Muscle layer of duodenum (tissue), 2 donors: ENCODE measurements around the gene ZCCHC10.
A peak's percentile ranks its signal among the peaks of the same experiment; 100 is the strongest.

Experiments used
- H3K27ac ChIP-seq: one replicate; pipeline ENCODE4 v1.7.0; 2013; ENCODE audit warnings: mild to moderate bottlenecking, low read length
- H3K27me3 ChIP-seq: one replicate; pipeline ENCODE4 v1.7.0; 2013; ENCODE audit warnings: low read depth, mild to moderate bottlenecking, control low read depth, low read length
- H3K36me3 ChIP-seq, 2 donors: one replicate each; pipeline ENCODE4 v1.7.0; 2013; ENCODE audit warnings: low read length in 2 of 2, control low read depth in 1 of 2, mild to moderate bottlenecking in 1 of 2; ENCODE audit not compliant: insufficient read depth in 2 of 2, control insufficient read depth in 1 of 2
- H3K4me1 ChIP-seq, 2 donors: one replicate each; pipeline ENCODE4 v1.7.0; 2013; ENCODE audit warnings: low read length in 2 of 2, mild to moderate bottlenecking in 2 of 2, control low read depth in 1 of 2, moderate library complexity in 1 of 2; ENCODE audit not compliant: insufficient read depth in 2 of 2, control insufficient read depth in 1 of 2
- H3K4me3 ChIP-seq, 2 donors: one replicate each; pipeline ENCODE4 v1.7.0; 2013; ENCODE audit warnings: low read length in 2 of 2, low read depth in 1 of 2, mild to moderate bottlenecking in 1 of 2
- H3K9me3 ChIP-seq, 2 donors: one replicate each; pipeline ENCODE4 v1.7.0; 2013; ENCODE audit warnings: low read length in 2 of 2, control low read depth in 1 of 2, mild to moderate bottlenecking in 1 of 2; ENCODE audit not compliant: control insufficient read depth in 1 of 2
- donor health status: healthy.

The ZCCHC10 gene

GRCh38 chr5:133025804-133026663 is at the start of gene ZCCHC10:
Gene ZCCHC10 (minus strand): TSS chr5:133026549. CDS start chr5:133026537, 12 bp downstream.
- Histone ChIP-seq H3K27ac (peak within 1 kb of the TSS; percentile 95), H3K9me3 (no peaks in the 10 kb centered on the region), H3K36me3 (peaks cover 0 to 8% of the 10 kb centered on the region in 2 donors), H3K4me1 (peaks cover 0 to 9% of the 10 kb centered on the region in 2 donors), H3K27me3 (no peaks in the 10 kb centered on the region), H3K4me3 (peak within 1 kb of the TSS; percentile 89 to 95)

GRCh38 chr5:133075572-133076536 is 49.5 kb upstream of the ZCCHC10 start:
- Histone ChIP-seq H3K27ac (no peak overlapping the region), H3K27me3 (no peaks in the 10 kb centered on the region), H3K9me3 (no peaks in the 10 kb centered on the region), H3K4me1 (peaks cover 0 to 3% of the 10 kb centered on the region in 2 donors), H3K4me3 (no peak overlapping the region), H3K36me3 (peaks cover 33 to 45% of the 10 kb centered on the region in 2 donors)

GRCh38 chr5:133072021-133072420 is 45.7 kb upstream of the ZCCHC10 start:
- H3K27ac ChIP-seq = no peak overlapping the region
- no peaks in the 10 kb centered on the region for H3K9me3 ChIP-seq
- peaks cover 44 to 63% of the 10 kb centered on the region in 2 donors for H3K36me3 ChIP-seq
- H3K4me1 ChIP-seq = peaks cover 0 to 3% of the 10 kb centered on the region in 2 donors
- H3K4me3 ChIP-seq = no peak overlapping the region
- no peaks in the 10 kb centered on the region for H3K27me3 ChIP-seq

DNA sequence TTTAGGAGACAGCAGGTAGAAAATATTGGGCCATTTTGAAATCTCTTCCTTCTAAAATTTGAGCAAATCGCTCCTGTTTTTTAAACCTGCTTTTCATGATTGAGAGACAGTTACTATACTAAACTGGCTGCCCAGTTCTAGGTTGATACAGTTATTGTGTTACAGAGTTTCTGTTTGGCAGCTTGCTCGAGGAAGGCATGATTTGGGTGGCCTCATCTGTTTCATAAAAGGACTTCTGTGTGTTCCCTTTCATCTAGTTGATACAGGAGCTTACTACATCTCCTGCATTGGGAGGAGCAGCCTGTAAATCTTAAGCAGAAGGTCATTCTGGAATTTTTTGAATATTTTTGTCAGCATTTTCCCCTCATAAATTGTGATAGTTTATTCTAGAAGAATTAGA is 39.7 kb upstream of the ZCCHC10 start:
- no peak overlapping the region for H3K27ac ChIP-seq
- peaks cover 29 to 38% of the 10 kb centered on the region in 2 donors for H3K36me3 ChIP-seq
- no peaks in the 10 kb centered on the region for H3K27me3 ChIP-seq
- no peak overlapping the region for H3K4me3 ChIP-seq
- peaks cover 0 to 17% of the 10 kb centered on the region in 2 donors for H3K4me1 ChIP-seq
- no peaks in the 10 kb centered on the region for H3K9me3 ChIP-seq

- peaks cover 26 to 32% of the 10 kb centered on the region in 2 donors for H3K36me3 ChIP-seq
- H3K27ac ChIP-seq = no peak overlapping the region
- no peaks in the 10 kb centered on the region for H3K9me3 ChIP-seq
- H3K4me3 ChIP-seq = no peak overlapping the region
- peaks cover 0 to 17% of the 10 kb centered on the region in 2 donors for H3K4me1 ChIP-seq
- H3K27me3 ChIP-seq = no peaks in the 10 kb centered on the region
These were observed 39.1 kb upstream of the ZCCHC10 start for GRCh38 chr5:133065471-133065870.

GRCh38 chr5:133063965-133064364 is 37.6 kb upstream of the ZCCHC10 start:
- Histone ChIP-seq H3K9me3 (no peaks in the 10 kb centered on the region), H3K4me3 (no peak overlapping the region), H3K4me1 (peaks cover 0 to 17% of the 10 kb centered on the region in 2 donors), H3K36me3 (peaks cover 18 to 23% of the 10 kb centered on the region in 2 donors), H3K27ac (no peak overlapping the region), H3K27me3 (no peaks in the 10 kb centered on the region)

DNA sequence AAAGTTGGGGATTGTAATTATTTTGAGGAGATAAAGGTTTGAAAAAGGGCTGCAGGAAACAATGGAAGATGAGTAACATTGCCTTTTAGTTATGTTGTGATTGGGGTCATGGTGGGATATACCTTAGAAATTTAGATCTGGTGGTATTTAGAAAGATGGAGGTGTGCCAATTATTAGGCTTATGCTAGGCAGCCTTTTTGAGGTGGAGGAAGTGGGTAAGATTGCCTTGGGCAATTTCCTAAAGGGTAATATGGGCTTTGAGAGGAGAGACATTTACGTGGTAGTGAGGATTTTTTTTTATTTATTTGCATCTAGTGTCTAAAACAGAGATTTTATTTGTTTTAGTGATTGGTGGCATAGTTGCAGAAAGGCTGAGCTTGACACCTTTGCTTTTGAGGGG is 35.9 kb upstream of the ZCCHC10 start:
- Histone ChIP-seq H3K27me3 (no peaks in the 10 kb centered on the region), H3K36me3 (peaks cover 10 to 11% of the 10 kb centered on the region in 2 donors), H3K4me1 (peaks cover 0 to 17% of the 10 kb centered on the region in 2 donors), H3K27ac (no peak overlapping the region), H3K9me3 (no peaks in the 10 kb centered on the region), H3K4me3 (no peak overlapping the region)

- no peaks in the 10 kb centered on the region for H3K27me3 ChIP-seq
- no peaks in the 10 kb centered on the region for H3K9me3 ChIP-seq
- H3K27ac ChIP-seq = no peak overlapping the region
- H3K4me1 ChIP-seq = peaks cover 0 to 14% of the 10 kb centered on the region in 2 donors
- H3K4me3 ChIP-seq = no peak overlapping the region
- H3K36me3 ChIP-seq = no peaks in the 10 kb centered on the region
These were observed 33.3 kb upstream of the ZCCHC10 start for GRCh38 chr5:133059621-133060020.

- H3K36me3 ChIP-seq = peaks cover 0 to 5% of the 10 kb centered on the region in 2 donors
- peaks cover 0 to 15% of the 10 kb centered on the region in 2 donors for H3K4me1 ChIP-seq
- H3K9me3 ChIP-seq = no peaks in the 10 kb centered on the region
- no peak overlapping the region for H3K27ac ChIP-seq
- no peaks in the 10 kb centered on the region for H3K27me3 ChIP-seq
- no peak overlapping the region for H3K4me3 ChIP-seq
These were observed 30.5 kb upstream of the ZCCHC10 start for GRCh38 chr5:133056891-133057290.

GRCh38 chr5:133054697-133055471 is 28.5 kb upstream of the ZCCHC10 start:
- H3K9me3 ChIP-seq = no peaks in the 10 kb centered on the region
- H3K4me3 ChIP-seq = no peak overlapping the region
- no peaks in the 10 kb centered on the region for H3K27me3 ChIP-seq
- H3K36me3 ChIP-seq = peaks cover 0 to 11% of the 10 kb centered on the region in 2 donors
- H3K27ac ChIP-seq = no peak overlapping the region
- peaks cover 6 to 25% of the 10 kb centered on the region in 2 donors for H3K4me1 ChIP-seq
